ENCODE measurements around the gene FBXL5.
"Not testable (repeated sequence)": the region's sequence is repeated elsewhere in the genome, so short reads cannot be mapped to it uniquely, and the experiment has no call there.

- TF ChIP-seq CTCF (conservative IDR thresholded peaks at IDR 0.05); ZFX (IDR thresholded peaks at IDR 0.05): not testable (repeated sequence)
Measured at GRCh38 chr4:15617407-15617806, 37.8 kb downstream of the FBXL5 start.

All from C4-2B (cell line).